T-helper 2 cell (primary cell): ENCODE data around the gene TBC1D4.
A peak's percentile ranks its signal among the peaks of the same experiment; 100 is the strongest.
"Not testable (repeated sequence)": the region's sequence is repeated elsewhere in the genome, so short reads cannot be mapped to it uniquely, and the experiment has no call there.

ENCODE experiments used
- DNase-seq, 5 experiments: peaks; one replicate each; pipeline versions ENCODE4 v3.0.0 to v3.0.0-alpha.2; 2012 to 2022

Gene TBC1D4

DNA sequence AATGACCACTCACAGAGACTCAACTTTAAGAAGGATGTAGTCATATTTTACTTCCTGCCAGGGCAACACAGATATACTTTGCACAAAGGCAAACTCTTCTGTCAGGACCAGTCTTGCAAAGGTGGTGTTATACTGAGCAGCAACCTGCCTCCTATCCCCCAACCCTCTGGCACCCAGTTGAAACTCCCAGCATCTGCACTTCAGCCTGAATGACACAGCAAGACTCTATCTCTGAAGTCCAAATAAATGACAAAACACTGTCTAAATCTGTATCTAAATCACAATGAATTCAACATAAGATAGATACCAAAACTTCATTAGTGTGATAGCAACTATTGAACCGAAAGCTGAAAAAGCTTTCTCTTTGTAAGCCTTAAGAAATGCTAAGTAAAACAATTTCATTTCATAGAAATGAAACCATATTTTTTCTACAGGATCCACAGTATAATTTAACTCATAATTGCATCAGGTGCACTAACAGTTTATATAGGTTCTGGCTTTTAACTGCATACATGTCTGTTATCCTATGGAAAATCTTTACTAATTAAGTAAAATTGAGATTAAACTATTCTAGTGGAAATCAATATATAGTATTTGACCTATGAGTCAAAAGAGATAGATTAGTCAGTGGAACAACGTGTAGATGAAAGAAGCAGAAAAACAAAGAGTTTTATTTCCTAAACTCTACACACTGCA is 163.7 kb downstream of the TBC1D4 start:
- DNase-seq, result peak in 1 of 5 experiments; percentile 79

DNA sequence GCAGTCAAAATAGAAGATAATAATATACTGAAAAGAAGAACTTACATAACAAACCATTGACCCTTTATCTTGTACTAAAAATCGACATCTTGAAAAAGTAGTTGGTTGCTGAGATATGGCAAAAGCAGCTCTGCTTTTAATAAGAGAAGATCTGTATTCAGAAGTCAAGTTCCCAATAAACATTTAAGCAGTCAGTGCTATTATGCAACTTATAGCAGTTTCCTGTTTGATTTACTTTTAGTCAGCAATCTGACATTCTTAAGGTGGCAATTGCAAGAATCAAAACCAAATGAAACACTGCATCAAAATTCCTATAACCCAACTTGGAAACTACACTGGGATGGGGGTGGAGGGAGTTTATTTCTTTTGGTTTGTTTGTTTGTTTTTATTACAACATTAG is 165.5 kb downstream of the TBC1D4 start:
- peak in 1 of 5 experiments; percentile 26 for DNase-seq

DNA sequence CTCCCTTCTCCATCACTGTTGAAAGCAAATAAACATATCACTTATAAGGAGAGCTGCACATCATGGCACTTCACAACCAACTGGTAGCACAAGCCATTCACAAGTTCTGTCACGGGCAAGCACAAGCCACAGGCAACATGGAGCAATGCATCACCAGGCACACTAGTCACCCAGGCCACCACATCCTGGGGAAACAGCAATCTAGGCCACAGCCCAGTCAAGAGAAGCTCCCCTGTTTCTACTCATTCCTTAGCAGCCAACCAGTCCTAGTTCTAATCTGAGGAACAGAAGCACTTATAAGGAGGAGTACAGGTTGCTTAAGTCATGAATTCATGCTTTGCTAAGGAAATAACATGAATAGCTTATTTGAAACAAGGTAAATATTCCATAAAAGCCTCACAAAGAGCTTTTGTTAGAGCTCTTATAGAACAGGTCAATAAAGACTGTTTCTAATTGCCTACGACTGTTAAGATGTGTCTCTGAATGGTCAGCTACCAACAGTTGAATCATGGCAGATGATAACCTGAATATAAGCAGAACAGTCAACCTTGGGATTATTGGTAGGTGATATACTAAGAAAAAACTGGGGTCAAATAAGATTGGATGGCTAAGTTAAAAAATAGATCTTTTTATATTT is 169.0 kb downstream of the TBC1D4 start:
- peak in 2 of 5 experiments; percentile 14 to 88 for DNase-seq

DNA sequence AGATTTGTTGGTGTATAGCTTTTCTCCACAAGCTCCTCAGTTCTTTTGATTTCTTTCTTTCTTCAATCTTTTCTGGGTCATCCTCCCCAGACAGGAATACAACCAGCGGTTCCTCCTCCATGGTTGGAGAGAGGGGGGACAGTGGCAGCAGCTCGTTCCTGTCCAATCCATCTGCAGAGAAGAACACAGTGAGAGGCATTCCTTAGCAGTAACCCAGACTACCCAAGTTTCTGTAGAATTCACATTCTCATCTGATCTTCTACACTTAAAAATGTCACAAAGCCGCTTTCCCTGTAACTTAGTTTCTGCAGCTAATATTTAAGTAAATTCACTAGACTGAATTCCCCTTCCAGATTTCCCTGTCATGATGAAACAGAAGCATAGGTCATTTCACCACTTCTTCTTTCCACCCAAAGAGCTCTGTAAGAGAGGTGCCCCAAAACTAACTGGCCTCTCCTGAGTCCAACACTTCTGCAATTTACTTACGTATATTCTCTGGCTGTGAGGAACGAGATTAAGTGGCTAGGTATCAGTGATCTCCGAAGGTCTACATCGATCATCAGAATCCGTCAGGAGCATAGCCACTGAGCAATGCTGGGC is 171.9 kb downstream of the TBC1D4 start:
- no peak for DNase-seq

DNA sequence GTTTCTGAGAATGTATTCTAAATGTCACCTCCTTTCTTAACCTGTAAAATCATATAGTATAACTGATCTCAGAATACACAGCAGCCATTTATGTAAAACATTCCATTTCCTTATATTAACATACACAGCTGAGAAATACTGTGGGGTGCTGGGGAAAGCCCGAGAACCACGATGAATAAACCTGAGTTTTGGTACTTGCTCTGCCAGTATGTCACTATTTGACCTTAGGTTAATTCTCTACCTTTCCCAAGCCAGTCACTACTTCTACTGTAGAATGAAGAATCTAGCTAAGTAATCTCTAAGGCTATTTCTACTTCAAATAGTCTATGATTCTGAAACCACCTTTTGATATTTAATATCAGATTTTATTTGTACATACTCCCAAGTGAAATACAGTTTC is 173.7 kb downstream of the TBC1D4 start:
- peak in 1 of 5 experiments; percentile 9 for DNase-seq

DNA sequence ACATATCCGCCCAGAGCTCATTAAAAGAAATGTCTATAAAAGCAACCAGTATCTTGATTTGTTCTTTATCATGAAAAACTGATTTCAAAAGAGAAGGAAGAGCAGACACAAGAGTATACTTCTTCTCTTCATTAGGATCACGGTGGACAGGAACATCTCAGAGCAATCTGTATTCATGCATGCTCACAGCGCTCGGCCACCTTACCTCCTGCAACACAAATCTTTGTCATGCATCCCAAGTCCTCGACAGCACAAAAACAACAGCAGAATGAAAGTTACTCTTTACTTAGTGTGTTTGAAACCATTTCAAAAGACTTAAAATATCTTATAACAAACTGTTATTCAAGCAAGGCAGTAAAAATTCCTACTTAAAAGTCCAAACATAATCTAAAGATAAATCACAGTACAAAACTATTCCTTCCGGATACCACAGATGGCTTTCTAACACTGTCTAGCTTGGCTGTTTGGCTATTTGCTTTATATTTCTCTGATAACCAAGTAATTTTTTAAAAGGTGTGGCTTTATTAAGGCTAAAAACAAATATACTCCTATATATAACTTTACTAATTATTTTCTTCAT is 174.5 kb downstream of the TBC1D4 start:
- DNase-seq, result no peak

DNA sequence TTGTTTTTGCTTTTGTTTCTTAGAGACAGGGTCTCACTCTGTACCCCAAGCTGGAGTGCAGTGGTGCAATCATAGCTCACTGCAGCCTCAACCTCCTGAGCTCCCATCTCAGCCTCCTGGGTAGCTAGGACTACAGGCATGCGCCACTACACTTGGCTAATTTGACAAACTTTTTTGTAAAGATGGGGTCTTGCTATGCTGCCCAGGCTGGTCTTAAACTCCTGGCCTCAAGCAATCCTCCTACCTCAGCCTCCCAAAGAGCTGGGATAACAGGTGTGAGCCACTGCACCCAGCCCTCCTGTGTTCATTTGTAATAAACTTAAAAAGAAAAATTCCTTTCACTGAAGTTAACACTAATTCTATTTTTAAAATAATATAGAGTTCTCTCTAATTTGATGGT is 175.0 kb downstream of the TBC1D4 start:
- DNase-seq, result not testable (repeated sequence)

DNA sequence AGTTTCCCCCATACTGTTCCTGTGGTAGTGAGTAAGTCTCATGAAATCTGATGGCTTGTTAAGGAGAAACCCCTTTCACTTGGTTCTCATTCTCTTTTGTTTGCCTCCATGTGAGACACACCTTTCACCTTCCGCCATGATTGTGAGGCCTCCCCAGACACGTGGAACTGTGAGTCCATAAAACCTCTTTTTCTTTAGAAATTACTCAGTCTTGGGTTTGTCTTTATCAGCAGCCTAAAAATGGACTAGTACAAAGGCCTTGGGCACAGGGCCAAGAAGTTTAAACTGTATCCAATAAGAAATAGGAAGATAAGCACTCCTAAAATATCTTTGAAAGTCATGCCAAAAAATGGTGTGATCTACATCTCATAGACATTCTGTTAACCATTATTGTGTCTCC is 176.9 kb downstream of the TBC1D4 start:
- DNase-seq, result no peak

DNA sequence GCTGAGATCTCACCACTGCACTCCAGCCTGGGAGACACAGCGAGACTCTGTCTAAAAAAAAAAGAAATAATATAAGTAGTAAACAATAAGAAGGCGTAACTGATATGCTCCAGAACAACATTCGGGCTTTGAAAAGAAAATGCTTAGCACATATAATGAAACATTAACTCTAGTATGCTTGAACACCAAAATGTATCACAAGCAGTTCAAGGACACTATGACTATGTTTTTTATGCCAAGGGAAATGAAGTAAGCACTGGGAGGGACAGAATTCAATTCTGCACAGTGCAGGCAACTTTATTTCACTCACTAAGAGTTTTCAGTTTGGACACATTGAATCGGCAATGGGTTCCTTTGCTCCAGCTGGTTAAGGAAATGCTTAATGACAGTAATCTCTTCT is 178.7 kb downstream of the TBC1D4 start:
- DNase-seq, result no peak

DNA sequence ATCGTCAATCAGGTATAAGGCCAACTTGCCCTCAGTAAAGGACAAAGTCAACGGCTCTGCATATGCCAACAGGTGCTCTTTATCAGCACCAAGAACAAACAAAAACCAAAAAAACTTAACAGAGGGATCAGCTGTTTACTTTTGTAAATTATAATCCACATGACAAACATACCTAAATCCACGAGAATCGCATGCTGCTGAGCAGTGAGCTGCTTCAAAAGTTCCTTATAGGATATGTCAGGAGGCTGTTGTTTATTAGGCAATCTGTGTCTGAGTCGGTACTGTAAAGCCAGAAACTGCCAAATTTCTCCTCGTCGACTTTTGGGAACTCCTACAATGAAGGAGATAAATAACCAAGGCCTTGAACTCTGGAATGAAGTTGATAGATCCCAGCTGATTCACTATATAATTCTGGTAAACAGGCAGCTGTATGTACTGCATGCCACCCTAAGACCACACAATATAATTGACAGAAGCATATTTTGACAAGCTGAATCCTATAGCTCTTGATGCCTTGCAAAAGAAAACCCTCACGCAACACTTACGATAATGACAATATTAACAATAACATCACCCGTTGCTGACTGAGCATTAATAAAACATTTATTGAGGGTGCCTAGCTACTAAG is 179.8 kb downstream of the TBC1D4 start:
- DNase-seq, result no peak

DNA sequence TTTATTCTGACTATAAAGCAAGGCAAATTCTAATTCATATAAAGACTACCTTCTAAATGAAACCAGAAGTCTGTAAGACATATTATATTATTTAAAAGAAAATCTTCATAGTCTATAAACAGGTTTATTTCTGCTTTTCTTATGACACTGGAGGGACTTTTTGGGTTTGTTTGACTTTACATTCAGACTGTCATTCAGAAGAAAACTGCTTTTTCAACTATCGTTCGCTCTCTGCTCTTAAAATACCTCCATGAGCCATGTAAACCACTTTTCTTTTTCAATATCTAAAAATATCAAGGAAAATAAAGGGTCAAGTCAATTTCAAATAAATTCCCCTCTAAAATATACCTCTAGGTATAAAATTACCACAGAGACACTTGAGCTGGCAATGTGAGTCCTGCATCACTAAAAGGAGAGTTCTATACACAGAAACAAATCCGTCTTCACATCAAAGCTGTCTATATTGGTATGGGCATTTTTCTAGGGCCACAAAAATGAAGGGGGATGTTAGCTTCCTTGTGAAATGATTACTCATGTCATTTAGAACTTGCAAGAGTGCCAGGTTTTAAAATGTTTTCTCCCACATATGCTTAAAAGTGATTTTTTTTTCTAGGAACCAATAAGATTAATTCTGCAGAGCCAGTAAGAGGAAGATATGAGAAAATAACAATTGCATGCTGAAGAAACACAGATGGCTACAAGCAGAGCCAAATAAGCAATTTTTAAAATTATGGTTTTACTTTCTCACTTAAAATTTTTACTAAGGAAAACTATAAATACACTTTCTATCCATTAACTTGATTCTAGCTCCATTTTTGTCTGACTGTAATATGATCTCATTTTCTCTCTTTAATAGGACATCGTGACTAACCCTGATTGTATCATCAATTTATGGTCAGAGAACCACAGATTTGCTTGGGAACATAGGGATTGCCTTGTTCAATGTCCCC is 181.8 kb downstream of the TBC1D4 start:
- DNase-seq, result peak in 1 of 5 experiments; percentile 29

DNA sequence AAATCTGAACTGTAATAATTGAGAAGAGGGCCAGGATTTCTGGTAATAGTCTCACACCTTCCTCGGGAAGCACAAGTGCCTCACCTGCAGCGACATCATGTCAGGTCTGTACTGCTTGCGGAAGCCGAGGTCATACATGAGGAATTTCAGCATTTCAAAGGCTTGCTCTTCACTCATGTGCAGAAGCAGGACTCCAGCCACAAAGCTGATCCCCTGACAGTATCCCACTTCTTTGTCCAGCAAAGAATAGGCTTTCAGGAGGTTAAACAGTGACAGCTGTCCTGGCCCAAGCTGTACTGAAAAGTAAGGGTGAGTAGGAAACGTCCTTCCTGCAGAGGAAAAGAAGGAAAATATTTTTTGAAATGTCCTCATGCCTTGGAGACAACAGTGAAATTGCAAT is 182.7 kb downstream of the TBC1D4 start:
- DNase-seq, result no peak

DNA sequence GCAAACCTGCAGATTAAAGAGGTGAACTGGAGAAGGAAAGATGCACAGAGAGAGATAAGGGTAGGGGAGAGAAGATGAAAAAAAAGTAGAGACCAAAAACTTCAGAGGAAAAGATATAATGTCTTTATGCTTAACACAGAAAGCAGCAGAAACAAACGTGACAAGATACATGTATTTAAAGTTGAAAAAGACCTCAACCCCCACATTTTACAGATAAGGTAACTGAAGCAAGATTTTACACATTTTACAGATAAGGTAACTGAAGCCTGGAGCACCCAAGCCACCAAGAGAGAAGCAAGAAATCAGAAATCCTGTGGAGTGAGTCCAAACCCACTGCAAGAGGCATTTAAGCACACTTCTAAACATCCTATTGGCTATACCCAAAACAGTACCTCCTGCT is 185.3 kb downstream of the TBC1D4 start:
- DNase-seq, result peak in 1 of 5 experiments; percentile 62

DNA sequence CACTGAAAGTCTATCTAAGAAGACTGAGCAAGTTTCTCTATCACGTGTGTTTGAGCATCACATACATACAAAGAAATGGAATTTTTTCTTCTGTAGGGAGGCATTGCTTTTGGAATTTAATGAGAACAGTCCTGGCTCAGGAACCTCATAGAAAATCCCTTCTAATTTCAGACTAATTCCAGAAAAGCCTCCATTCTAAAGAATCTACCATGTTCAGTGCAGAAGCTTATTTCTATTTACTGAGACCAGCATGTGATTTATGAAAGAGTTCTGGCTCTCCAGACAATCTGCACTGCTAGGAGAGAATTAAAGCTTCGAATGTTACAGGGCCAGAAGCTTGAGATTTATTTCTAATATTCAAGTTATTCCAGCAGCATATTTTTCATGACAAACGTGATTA is 186.8 kb downstream of the TBC1D4 start:
- no peak for DNase-seq

DNA sequence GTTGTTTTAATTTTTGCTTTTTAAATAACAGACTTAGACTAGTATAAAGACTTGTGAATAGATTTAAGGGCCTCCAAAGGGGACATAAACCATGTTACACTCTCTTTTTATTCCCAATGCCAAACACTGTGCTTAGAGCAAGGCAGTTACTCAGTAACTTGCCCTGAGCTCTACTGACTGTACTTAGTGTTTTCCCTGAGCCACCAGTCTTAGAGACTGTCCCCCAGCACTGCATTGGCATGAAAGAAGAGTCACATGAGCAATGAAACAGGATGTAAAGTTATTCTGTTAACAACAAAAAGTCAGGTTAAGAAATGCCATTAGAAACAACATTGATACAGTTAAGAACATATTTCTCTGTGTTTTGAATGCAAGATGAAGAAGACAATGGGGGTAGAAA is 187.9 kb downstream of the TBC1D4 start:
- peak in 1 of 5 experiments; percentile 11 for DNase-seq

DNA sequence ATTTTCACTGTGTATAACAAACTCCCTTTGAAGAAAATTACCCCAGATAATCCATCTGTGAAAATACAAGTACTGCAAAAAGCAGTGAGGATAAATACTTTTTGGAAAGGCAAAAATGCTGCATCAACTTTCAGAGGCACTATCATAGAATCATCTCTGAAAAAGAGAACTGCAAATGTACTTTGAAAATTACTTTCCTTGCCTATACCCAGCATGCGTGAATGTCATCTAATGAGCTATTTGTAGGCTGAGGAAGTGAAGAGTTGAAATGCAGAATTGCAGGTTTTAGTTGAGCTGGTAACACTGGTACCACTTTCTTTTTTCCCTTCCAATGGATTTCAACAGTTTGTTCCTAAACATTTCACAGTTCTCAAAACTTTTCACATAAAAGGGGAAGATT is 196.7 kb downstream of the TBC1D4 start:
- DNase-seq, result no peak

DNA sequence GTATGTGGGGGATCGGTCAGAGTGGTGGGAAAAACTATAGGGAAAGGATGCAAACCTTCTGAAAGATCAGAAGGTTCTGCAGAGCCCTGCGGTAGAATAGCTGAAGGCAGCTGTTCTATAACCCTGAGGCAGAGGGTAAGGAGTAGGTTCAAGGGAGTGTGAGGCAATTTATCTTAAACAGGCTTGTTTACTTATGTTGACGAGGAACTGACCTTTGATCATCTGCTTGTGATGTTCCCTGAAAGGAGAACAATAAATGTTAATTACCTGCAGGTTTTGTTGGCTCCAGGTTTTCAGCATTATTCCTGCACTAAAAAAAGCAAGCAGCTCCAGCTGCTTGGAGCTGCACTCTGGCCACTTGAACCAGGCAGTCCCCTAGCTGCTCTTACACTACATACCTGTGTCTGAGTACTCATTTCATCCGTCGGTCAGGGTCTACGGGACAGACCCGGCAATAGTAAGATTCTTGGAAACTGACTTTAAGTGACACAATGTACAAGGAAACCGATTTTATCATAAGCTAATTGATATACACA is 202.1 kb downstream of the TBC1D4 start:
- DNase-seq, result no peak

DNA sequence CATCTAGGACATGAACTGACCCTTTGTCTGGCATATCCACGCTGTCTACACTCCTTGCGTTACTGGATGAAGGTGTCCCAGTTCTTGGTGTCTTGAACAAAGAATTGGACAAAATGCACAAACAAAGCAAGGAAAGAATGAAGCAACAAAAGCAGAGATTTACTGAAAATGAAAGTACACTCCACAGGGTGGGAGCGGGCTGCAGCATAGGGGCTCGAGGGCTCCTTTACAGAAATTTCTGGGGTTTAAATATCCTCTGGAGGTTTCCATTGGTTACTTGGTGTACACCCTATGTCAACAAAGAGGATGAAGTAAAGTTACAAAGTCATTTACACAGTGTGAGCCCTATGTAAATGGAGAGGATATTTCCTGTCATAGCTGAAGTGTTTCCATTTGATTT is 208.3 kb downstream of the TBC1D4 start:
- not testable (repeated sequence) for DNase-seq

DNA sequence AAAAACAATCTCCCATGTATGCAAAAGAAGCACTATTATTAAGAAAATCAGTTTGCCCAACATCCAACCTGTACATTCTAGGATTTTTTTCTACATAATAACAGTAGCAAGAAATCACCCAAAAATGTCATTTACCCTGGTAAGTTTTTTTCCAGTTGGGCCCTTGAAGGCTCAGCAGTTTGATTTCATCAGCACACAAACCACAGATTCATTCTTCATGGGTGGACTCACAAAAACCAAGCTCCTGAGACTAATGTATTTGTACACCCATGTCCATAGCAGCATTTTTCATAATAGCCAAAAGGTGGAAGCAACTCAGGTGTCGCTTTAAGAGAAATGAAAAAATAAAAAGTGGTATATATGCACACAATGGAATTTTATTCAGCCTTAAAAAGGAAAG is 210.1 kb downstream of the TBC1D4 start:
- no peak for DNase-seq

DNA sequence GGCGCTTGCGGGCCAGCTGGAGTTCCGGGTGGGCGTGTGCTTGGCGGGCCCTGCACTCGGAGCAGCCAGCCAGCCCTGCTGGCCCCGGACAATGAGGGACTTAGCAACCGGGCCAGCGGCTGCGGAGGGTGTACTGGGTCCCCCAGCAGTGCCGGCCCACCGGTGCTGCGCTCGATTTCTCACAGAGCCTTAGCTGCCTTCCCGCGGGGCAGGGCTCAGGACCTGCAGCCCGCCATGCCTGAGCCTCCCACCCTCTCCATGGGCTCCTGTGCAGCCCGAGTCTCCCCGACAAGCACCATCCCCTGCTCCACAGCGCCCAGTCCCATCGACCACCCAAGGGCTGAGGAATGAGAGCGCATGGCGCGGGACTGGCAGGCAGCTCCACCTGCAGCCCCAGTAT is 213.5 kb downstream of the TBC1D4 start:
- not testable (repeated sequence) for DNase-seq

DNA sequence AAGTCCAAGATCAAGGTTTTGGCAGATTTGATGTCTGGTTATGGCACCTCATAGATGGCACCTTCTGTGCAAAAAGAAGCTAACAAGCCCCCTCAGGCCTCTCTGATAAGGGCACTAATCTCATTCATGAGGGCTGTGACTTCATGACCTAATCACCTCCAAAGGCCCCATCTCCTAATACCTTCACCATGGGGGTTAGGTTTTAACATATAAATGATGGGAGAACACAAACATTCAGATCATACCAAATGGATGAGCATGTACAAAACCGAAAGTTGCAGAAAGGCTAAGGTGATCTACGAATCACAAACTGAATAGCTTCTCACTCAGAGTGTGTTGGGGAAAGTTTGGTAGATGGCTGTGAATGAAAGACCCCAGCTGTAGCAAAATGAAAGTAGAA is 217.4 kb downstream of the TBC1D4 start:
- DNase-seq, result no peak
